Neuron (in vitro differentiated cells): ENCODE results near the gene BACH1.

Experiments used
- H2AFZ ChIP-seq: one replicate; pipeline ENCODE4 v1.6.1; 2013; ENCODE audit warnings: low read depth, mild to moderate bottlenecking, inconsistent platforms, low read length, moderate library complexity
- H3K27me3 ChIP-seq: one replicate; pipeline ENCODE4 v1.6.1; 2013; ENCODE audit warnings: low read length; ENCODE audit not compliant: insufficient read depth
- H3K36me3 ChIP-seq: one replicate; pipeline ENCODE4 v1.6.1; 2013; ENCODE audit warnings: low read length; ENCODE audit not compliant: insufficient read depth
- H3K4me1 ChIP-seq: one replicate; pipeline ENCODE4 v1.6.1; 2013; ENCODE audit warnings: low read length; ENCODE audit not compliant: insufficient read depth
- H3K4me3 ChIP-seq: 2 replicates; pipeline ENCODE4 v1.5.1; 2013; ENCODE audit warnings: mild to moderate bottlenecking, low read length, moderate library complexity
- H3K9me3 ChIP-seq: one replicate; pipeline ENCODE4 v1.6.1; 2013; ENCODE audit warnings: low read length

The BACH1 gene

DNA sequence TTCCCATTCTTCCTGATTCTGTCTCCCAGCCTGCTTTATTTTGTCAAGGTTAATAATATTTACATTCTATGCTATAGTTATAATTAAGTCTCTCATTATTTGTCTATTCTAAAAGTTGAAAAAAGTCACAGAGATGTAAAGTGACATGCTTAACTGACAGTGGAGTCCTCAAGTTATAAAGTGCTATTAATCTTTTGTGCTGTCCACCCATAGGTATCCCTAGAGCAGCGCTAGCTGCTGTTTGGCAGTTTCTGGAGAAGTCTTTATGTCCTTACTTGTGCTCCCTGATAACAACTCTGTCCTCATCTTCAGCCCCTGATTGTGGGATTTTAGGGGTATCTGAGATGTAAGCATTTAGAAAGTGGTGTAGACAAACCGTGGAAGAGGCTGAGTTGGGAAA is 13.1 kb downstream of the BACH1 start:
- H3K27me3 ChIP-seq, result no peaks in the 10 kb centered on the region
- H2AFZ ChIP-seq, result no peak overlapping the region
- H3K36me3 ChIP-seq, result peaks cover 2% of the 10 kb centered on the region
- no peak overlapping the region for H3K4me3 ChIP-seq
- H3K4me1 ChIP-seq, result no peaks in the 10 kb centered on the region
- peaks cover 8% of the 10 kb centered on the region for H3K9me3 ChIP-seq

DNA sequence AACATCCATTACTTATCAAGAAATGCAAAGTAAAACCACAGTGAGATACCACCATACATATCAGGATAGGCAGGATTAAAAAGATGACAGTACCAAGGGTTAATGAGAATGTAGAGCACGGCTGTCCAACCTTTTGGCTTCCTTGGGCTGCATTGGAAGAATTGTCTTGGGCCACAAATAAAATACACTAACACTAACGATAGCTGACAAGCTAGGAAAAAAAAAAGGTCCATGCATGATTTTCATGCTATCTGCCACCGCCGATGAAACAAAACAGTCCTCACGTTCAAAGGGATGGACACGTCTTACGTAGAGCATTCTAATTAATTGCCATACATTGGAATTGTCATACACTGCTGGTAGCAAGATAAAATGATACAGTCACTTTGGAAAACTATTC is 14.3 kb downstream of the BACH1 start:
- Histone ChIP-seq H3K36me3 (no peaks in the 10 kb centered on the region), H3K27me3 (no peaks in the 10 kb centered on the region), H3K9me3 (peaks cover 8% of the 10 kb centered on the region), H3K4me3 (no peak overlapping the region), H2AFZ (no peak overlapping the region), H3K4me1 (no peaks in the 10 kb centered on the region)

DNA sequence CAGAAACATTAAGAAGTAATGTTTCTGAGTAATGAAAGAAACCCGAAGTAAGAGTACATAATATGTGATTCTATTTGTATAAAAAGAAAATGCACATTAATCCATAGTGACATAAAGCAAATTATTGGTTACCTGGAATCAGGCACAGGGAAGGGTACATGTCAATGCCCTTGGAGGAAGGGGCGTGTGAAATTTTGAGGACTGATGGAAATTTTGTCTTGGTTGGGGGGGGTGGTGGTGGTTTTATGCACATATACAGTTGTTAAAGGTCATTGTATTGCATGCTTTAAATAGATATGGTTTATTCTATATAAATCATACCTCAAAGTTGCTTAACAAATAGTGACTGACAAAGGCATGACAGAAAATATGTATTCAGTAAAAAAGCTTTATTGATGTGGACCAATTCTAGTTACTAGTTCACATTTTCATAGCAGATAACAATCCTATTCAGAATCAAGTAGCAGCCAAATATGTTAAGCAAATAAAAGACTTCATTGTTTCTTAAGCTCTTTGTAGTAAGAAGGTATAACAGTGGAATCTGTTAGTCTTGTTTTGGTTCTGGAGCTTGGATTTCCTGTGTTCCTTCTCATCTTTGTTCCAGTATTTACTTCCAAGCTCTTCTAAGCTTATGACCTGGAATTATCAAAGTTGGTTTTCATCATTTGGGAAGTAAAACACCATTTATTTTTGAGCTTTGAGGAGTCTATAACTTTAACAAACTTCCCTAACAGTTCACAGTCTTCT is 15.1 kb downstream of the BACH1 start:
- Histone ChIP-seq H3K9me3 (peaks cover 8% of the 10 kb centered on the region), H2AFZ (no peak overlapping the region), H3K36me3 (no peaks in the 10 kb centered on the region), H3K27me3 (no peaks in the 10 kb centered on the region), H3K4me1 (no peaks in the 10 kb centered on the region), H3K4me3 (no peak overlapping the region)

DNA sequence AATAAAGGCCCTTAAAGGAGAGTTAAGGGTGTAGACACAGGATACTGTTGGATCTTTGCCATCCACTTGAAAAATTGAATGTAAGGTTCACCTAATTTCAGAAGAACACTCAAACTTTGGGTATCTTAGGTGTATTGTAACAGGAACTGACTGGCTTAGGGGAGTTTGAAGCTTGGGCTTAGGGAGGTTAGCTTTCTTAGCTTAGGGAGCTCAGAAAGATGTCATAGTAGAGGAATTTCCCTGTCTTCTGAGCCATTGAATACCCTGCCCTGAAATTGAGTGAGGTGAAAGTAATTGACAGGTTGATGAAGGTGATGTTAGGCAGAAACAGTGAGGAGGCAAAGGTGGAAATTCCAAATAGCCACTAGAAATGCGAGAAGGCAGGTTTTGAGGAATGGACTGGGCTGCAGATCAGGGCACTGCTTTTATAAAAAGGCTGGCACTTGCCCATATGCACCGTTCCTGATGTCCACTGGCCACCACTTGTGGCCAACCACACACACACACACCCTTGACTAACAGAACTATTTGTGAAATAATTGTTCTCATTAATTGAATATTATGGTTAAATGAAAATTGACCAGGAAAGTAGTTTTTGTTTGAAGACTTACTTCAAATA is 16.5 kb downstream of the BACH1 start:
- Histone ChIP-seq H3K36me3 (no peaks in the 10 kb centered on the region), H2AFZ (no peak overlapping the region), H3K27me3 (no peaks in the 10 kb centered on the region), H3K9me3 (peaks cover 9% of the 10 kb centered on the region), H3K4me3 (no peak overlapping the region), H3K4me1 (no peaks in the 10 kb centered on the region)

DNA sequence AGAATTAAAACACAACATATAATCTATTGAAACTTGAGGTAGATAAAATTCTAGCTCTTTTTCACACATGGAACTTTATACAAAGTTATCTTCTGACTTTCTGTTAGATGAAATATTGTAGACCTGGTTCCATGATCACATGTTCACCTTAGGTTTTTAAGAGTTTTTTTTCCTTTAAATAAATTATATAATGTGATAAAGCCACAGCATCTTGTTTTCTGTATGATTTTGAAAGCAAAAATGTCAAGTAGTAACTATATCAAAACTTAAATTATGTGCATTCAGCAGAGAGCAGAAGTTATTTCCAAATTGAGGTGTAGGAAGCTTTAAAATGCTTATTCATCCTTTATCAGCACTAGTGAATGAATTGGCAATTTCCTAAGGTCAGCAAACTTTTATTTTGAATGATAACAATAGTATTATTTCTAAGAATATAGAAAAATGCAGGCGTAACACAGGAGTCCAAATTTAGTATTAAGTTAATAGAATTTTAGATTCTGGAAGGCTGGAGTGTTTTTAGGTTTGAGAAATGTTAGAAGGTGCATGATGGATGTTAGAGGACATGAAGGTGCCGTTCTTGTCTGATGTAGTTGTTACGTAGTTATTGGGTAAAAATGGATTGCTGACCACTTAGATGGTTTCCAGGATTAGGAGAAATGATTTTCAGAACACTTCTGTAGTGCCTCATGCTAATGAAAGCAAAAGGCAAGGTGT is 17.5 kb downstream of the BACH1 start:
- Histone ChIP-seq H3K36me3 (no peaks in the 10 kb centered on the region), H2AFZ (no peak overlapping the region), H3K4me1 (no peaks in the 10 kb centered on the region), H3K9me3 (peaks cover 9% of the 10 kb centered on the region), H3K4me3 (no peak overlapping the region), H3K27me3 (no peaks in the 10 kb centered on the region)

DNA sequence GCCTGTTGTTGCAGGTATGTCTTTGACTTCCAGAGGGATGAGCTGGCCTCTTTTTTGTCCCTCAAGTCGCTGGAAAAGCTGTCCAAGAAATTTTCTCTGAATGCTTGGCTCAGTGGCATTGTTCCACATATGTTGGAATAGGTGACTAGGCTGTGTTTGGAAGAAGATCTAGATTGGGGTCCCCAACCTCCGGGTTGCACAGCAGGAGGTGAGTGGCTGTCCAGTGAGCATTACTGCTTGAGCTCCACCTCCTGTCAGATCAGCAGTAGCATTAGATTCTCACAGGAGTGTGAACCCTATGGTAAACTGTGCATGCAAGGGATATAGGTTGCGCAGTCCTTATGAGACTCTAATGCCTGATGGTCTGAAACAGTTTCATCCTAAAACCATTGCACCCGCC is 18.1 kb downstream of the BACH1 start:
- Histone ChIP-seq H3K9me3 (peaks cover 10% of the 10 kb centered on the region), H3K27me3 (no peaks in the 10 kb centered on the region), H3K4me3 (no peak overlapping the region), H2AFZ (no peak overlapping the region), H3K36me3 (peaks cover 3% of the 10 kb centered on the region), H3K4me1 (no peaks in the 10 kb centered on the region)

DNA sequence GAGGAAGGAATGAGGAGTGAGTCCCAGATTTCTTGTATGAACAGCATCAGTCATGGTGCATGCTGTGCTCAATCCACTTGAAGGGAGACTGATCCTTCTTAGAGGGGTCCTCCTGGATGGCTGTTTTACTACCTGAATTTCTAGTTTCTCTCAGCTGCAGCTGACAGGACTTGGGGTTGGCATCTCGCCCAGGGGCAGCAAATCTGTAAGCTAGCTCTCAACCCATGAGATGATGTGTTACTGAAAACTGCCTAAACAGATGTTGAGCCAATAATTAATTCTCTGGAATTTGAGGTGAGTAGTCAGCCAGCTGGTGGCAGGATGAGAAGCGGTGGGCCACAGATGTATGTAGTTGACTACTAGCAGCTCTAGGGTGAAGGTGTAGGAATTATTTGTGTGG is 19.6 kb downstream of the BACH1 start:
- peaks cover 15% of the 10 kb centered on the region for H3K36me3 ChIP-seq
- H3K9me3 ChIP-seq, result peaks cover 6% of the 10 kb centered on the region
- H3K4me1 ChIP-seq, result no peaks in the 10 kb centered on the region
- H3K4me3 ChIP-seq, result no peak overlapping the region
- no peaks in the 10 kb centered on the region for H3K27me3 ChIP-seq
- no peak overlapping the region for H2AFZ ChIP-seq

GRCh38 chr21:29320031-29320430 is 21.3 kb downstream of the BACH1 start:
- no peaks in the 10 kb centered on the region for H3K27me3 ChIP-seq
- no peak overlapping the region for H3K4me3 ChIP-seq
- no peaks in the 10 kb centered on the region for H3K4me1 ChIP-seq
- peaks cover 19% of the 10 kb centered on the region for H3K36me3 ChIP-seq
- H2AFZ ChIP-seq, result no peak overlapping the region
- peaks cover 6% of the 10 kb centered on the region for H3K9me3 ChIP-seq

- Histone ChIP-seq H2AFZ (no peak overlapping the region), H3K4me1 (no peaks in the 10 kb centered on the region), H3K27me3 (no peaks in the 10 kb centered on the region), H3K9me3 (peaks cover 6% of the 10 kb centered on the region), H3K36me3 (peaks cover 26% of the 10 kb centered on the region), H3K4me3 (no peak overlapping the region)
Observed at GRCh38 chr21:29321217-29321616, 22.5 kb downstream of the BACH1 start.

DNA sequence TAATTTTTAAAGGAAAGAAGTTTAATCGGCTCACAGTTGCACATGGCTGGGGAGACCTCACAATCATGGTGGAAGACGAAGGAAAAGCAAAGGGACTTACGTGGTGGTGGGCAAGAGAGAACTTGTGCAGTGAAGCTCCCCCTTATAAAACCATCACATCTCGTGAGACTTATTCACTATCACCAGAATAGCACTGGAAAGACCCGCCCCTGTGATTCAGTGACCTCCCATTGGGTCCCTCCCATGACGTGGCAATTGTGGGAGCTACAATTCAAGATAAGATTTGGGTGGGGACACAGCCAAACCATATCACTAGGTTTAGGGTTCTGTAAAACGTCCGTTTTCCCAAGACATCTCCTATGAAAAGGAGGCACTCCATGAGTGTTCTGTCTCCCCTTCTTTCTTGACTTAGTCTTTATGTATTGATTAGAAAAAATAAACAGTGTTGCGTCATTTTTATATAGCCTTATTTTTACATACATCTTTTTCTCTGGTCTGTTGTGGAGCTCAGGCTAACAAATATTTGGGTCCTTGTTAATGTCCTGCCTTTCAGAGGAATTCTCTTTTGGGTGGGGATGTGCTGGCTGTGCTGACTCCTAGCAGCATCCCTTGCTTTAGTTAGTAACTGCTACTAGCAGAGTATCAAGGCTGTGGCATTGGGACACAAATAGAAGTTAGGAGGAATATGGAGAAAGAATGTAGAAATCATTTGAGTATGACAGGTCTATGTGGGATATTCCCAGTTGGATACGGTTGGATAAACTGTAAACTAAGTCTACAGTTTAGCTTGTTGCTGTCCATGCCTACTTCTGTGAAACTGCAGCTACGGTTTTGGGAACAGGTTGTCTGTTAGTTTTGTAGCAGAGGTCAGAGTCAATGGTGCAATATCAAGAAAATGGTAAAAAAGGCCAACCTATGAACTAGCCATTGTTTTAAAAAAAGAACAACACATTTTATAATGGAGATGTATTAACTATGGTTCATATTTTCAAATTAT is 23.5 kb downstream of the BACH1 start:
- no peak overlapping the region for H3K4me3 ChIP-seq
- H3K4me1 ChIP-seq, result no peaks in the 10 kb centered on the region
- H3K9me3 ChIP-seq, result peaks cover 6% of the 10 kb centered on the region
- no peak overlapping the region for H2AFZ ChIP-seq
- H3K36me3 ChIP-seq, result peaks cover 36% of the 10 kb centered on the region
- H3K27me3 ChIP-seq, result no peaks in the 10 kb centered on the region

DNA sequence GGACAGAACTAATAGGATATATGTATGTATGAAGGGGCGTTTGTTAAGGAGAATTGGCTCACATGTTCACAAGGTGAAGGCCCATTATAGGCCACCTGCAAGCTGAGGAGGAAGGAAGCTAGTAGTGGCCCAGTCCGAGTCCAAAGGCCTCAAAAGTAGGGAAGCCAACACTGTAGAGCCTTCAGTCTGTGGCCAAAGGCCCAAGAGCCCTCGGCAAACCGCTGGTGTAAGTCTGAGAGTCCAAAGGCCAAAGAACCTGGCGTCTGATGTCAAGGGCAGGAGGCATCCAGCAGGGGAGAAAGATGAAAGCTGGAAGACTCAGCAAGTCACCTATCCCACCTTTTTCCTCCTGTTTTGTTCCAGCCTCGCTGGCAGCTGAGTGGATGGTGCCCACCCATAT is 24.5 kb downstream of the BACH1 start:
- Histone ChIP-seq H3K27me3 (no peaks in the 10 kb centered on the region), H3K36me3 (peaks cover 44% of the 10 kb centered on the region), H3K4me3 (no peak overlapping the region)

GRCh38 chr21:29326914-29327554 is 28.3 kb downstream of the BACH1 start:
- H3K27me3 ChIP-seq, result no peaks in the 10 kb centered on the region
- H2AFZ ChIP-seq, result no peak overlapping the region
- H3K4me3 ChIP-seq, result no peak overlapping the region
- no peaks in the 10 kb centered on the region for H3K4me1 ChIP-seq
- no peaks in the 10 kb centered on the region for H3K9me3 ChIP-seq
- H3K36me3 ChIP-seq, result peaks cover 54% of the 10 kb centered on the region

More for the DNA sequence above, 24.5 kb downstream of the BACH1 start:
- no peak overlapping the region for H2AFZ ChIP-seq
- H3K9me3 ChIP-seq, result peaks cover 6% of the 10 kb centered on the region
- no peaks in the 10 kb centered on the region for H3K4me1 ChIP-seq
